Ectodermal cell (in vitro differentiated cells): ENCODE data around the gene ANGPT4.

Experiments
- H3K27ac ChIP-seq: 2 replicates; pipeline ENCODE4 v1.7.0; 2013; ENCODE audit warnings: mild to moderate bottlenecking, low read depth, low read length; ENCODE audit not compliant: insufficient read depth, poor library complexity, severe bottlenecking
- H3K27me3 ChIP-seq: 2 replicates; pipeline ENCODE4 v1.7.0; 2013; ENCODE audit warnings: mild to moderate bottlenecking, low read length; ENCODE audit not compliant: insufficient read depth, control insufficient read depth, poor library complexity, severe bottlenecking
- H3K36me3 ChIP-seq: one replicate; pipeline ENCODE4 v1.7.0; 2013; ENCODE audit warnings: low read length; ENCODE audit not compliant: control insufficient read depth, insufficient read depth
- H3K4me1 ChIP-seq: one replicate; pipeline ENCODE4 v1.7.0; 2013; ENCODE audit warnings: low read length; ENCODE audit not compliant: control insufficient read depth, insufficient read depth
- H3K4me3 ChIP-seq: 2 replicates; pipeline ENCODE4 v1.7.0; 2013; ENCODE audit warnings: low read depth, low read length, control low read depth; ENCODE audit not compliant: insufficient read depth
- H3K9me3 ChIP-seq: 2 replicates; pipeline ENCODE4 v1.7.0; 2013; ENCODE audit warnings: mild to moderate bottlenecking, low read length, moderate library complexity; ENCODE audit not compliant: control insufficient read depth
- WGBS, 2 experiments: methylation state at CpG; one replicate each; pipeline ENCODE4 v1.1.7; 2013; ENCODE audit warnings: missing lambda C conversion rate in 2 of 2; 5-methylcytosine and 5-hydroxymethylcytosine counted together

The ANGPT4 gene

DNA sequence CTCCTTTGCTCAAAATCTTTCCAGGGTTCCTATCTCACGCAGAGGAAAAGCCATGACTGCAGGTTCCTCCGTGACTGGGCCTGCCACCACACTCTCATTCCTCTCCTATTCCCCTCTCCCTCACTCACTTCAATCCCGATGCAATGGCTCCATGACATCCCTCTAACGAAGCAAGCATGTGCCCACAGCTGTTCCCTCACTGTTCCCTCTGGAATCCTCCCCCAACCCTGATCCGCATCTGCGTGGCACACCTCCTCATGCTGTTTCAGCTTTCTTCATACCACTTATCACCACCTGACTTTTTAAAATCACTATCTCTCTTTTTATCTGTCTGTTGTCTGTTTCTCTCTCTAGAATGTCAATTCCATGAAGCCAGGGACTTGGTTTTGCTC lies 25.5 kb downstream of the ANGPT4 start:
- H3K27me3 ChIP-seq: peaks cover under 1% of the 10 kb centered on the region
- WGBS, 2 experiments: 89 to 91% methylated on average over 6 of the region's 6 CpGs
- no peak overlapping the region for H3K27ac ChIP-seq
- H3K9me3 ChIP-seq: no peaks in the 10 kb centered on the region
- no peaks in the 10 kb centered on the region for H3K36me3 ChIP-seq
- no peaks in the 10 kb centered on the region for H3K4me1 ChIP-seq
- no peak overlapping the region for H3K4me3 ChIP-seq

DNA sequence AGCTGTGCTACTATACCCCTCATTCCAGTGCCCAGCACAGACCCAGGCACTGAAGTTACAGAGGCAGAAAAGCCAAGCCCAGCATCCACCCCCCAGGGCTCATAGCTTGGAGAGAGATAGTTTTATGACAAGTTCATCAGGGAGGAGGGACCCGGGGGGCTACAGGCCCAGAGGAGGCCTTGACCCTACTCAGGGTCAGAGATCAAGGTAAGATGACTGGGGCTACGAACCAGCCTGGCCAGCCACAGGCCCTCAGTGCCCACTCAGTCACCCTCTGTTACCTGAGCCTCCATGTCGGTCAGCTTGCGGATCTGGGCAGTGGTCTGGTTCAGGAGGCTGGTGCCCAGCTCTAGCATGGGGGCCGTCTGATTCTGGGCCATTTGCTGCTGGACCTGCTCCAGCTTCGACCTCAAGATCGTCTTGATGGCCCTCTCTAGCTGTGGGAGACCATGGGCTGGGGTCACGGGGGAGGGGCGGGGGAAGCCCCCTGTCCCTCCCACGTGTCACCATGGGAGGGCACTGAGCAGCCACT lies 26.1 kb downstream of the ANGPT4 start:
- WGBS, 2 experiments: 86 to 90% methylated on average over 10 of the region's 10 CpGs
- H3K27ac ChIP-seq: no peak overlapping the region
- no peak overlapping the region for H3K4me3 ChIP-seq
- peaks cover 5% of the 10 kb centered on the region for H3K27me3 ChIP-seq
- no peaks in the 10 kb centered on the region for H3K9me3 ChIP-seq
- H3K36me3 ChIP-seq: no peaks in the 10 kb centered on the region
- no peaks in the 10 kb centered on the region for H3K4me1 ChIP-seq

DNA sequence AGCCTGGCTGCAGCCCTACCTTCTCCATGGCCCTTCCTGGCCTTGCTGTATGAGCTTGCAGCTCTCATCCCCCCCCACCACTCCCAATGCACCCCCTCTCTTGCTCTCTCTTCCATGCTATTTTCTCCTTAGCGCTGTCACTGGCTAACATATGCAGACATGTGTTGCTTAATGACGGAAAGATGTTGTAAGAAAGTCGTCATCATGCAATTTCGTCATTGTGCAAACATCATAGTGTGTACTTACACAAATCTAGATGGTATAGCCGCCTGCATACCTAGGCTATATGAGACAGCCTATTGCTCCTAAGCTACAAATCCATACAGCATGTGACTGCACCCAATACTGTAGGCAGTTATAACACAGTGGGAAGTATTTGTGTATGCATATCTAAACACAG lies 27.0 kb downstream of the ANGPT4 start:
- no peaks in the 10 kb centered on the region for H3K36me3 ChIP-seq

DNA sequence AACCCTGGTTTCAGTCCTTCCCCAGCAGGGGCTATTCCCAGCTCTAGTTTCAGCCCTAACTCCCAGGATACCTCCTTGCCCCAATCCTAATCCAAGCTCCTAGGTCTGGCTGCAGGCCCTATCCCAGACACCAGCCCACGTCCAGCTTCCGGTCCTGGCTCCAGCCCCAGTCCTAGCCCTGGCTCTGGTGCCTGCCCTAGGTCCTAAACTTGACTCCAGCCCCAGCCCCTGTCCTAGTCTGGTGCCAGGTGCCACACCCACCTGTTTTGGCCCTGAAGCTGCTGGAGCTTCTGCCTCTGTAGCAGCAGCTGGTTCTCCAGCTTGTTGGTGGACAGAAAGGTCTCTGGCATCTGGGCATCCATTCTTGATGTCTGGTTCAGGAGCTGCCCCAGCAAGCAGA lies 28.1 kb downstream of the ANGPT4 start:
- Histone ChIP-seq H3K9me3 (no peaks in the 10 kb centered on the region), H3K36me3 (no peaks in the 10 kb centered on the region), H3K27ac (no peak overlapping the region), H3K4me1 (no peaks in the 10 kb centered on the region), H3K27me3 (peaks cover 14% of the 10 kb centered on the region), H3K4me3 (no peak overlapping the region)
- 84 to 89% methylated on average over 2 of the region's 2 CpGs for WGBS, 2 experiments

More for the DNA sequence above, 27.0 kb downstream of the ANGPT4 start:
- peaks cover 10% of the 10 kb centered on the region for H3K27me3 ChIP-seq
- H3K4me3 ChIP-seq: no peak overlapping the region
- no peak overlapping the region for H3K27ac ChIP-seq
- 91 to 97% methylated on average over 5 of the region's 5 CpGs for WGBS, 2 experiments
- no peaks in the 10 kb centered on the region for H3K9me3 ChIP-seq
- no peaks in the 10 kb centered on the region for H3K4me1 ChIP-seq

DNA sequence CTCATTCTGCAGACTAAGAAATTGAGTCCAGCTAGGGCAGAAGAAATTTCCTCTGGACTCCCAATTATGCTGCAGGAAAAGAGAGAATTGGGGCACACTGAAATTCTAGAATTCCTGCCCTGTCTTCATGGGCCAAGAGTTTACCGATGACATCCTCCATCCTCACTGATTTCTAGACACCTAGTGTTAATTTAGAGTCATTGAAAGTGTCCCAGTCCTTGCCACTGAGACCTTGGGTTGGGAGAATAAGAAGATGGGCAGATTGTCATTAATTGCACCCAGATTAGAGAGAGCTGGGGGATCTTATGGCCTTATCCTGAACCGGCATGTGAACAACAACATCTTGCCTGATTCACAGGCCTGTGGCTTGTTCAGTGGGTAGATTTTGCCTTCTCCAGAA lies 29.0 kb downstream of the ANGPT4 start:
- Histone ChIP-seq H3K27me3 (peaks cover 14% of the 10 kb centered on the region), H3K4me1 (no peaks in the 10 kb centered on the region), H3K27ac (no peak overlapping the region), H3K36me3 (no peaks in the 10 kb centered on the region), H3K9me3 (no peaks in the 10 kb centered on the region), H3K4me3 (no peak overlapping the region)
- 92 to 94% methylated on average over 2 of the region's 2 CpGs for WGBS, 2 experiments

DNA sequence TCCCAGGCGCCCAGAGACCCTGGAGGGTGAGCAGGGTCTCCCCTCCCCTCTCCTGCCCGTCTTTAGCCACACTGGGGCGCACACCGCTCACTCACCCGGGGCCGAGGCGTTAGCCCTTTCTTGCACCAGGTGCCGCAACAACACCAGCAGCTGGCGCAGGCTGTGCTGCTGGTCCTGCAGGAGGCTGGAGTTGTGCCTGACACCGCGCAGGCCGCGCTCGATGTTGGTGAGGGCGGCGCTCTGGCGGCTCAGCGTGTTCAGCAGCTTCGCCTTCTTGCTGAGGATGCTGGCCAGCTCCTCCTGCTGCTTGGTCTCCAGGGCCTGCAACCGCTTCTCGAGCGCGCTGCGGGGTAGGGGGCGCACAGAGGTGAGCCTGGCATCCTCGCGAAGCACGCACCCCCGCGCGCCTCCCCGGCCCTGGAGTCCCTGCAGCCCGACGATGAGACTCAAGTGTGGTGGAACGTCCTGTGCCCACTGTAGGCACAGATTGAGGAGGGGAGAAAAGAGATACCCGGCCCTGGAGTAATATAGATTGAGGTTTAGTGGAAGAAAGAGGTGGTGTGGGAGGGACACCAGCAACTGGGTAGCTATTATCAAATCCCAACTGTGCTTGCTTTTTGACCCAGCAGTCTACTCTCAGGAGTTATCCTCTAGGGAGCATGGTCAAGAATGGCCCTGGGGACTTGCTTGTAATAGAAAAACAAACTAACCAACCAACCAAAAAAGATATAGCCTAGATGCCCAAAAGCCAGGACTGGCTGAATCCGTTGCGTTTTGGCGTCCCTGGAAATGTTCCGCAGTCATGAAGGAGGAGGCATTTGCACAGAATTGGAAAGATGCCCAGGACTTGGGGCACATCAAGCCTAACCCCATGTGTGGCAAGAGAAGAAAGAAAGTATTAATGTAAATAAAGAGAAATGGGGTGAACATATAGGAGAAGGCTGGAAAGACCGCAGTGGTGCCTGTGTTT lies 30.9 kb downstream of the ANGPT4 start:
- Histone ChIP-seq H3K4me1 (no peaks in the 10 kb centered on the region), H3K9me3 (no peaks in the 10 kb centered on the region), H3K4me3 (no peak overlapping the region), H3K27ac (no peak overlapping the region), H3K36me3 (no peaks in the 10 kb centered on the region), H3K27me3 (peaks cover 14% of the 10 kb centered on the region)
- WGBS, 2 experiments: 15 to 16% methylated on average over 41 of the region's 41 CpGs

DNA sequence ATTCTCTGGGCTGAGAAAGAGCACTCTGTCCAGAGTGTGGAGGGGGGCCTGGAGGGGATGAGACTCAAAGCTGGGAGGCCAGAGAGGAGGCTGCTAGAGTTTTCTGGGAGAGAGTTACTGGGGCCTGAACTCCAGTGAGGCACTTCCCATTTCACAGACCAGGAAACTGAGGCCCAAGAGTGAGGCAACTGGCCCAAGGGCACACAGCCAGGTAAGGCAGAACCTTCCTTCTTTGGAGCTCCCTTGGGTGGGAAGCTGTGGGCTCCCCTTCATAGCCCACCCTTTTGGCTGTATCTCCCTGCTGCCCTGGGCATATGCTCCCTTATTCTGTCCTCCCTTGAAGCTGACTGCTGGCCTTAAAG lies 34.4 kb downstream of the ANGPT4 start:
- no peaks in the 10 kb centered on the region for H3K36me3 ChIP-seq
- no peak overlapping the region for H3K4me3 ChIP-seq
- H3K9me3 ChIP-seq: no peaks in the 10 kb centered on the region
- H3K27me3 ChIP-seq: peaks cover 14% of the 10 kb centered on the region
- no peak overlapping the region for H3K27ac ChIP-seq
- no peaks in the 10 kb centered on the region for H3K4me1 ChIP-seq

DNA sequence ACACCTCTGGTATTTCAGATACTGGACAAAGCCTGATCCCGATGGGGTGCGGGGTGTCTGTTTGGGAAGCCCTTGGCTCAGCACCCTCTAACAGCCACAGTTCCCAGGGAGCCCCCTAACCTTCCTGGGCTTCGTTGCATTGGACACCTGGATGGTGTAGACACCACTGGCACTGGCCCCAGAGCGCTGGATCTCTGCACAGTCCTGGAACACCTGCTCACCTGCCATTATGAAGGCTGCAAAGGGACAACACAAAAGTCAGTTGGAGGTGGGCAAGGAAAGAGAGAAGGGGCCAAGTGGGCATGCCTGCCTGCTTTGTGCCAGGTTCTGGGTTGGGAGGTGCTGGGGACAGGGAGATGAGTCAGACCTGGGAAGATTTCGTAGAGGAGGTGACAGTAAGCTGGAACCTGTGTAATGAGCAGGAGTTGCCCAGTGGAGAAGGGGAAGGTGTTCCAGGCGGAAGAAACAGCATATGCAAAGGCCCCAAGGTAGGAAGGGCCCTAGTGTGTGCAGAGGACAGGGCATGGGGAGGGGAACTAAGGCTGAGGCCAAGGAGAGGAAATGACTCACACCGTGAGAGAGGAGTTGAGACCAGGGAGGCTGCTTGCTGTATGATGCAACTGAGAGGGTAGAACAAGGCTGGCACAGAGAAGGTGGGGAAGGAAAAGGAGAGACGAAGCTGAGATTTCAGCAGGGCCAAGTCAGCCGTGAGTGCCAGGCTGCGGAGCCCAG lies 34.9 kb downstream of the ANGPT4 start:
- H3K36me3 ChIP-seq: no peaks in the 10 kb centered on the region
- no peaks in the 10 kb centered on the region for H3K9me3 ChIP-seq
- H3K4me3 ChIP-seq: no peak overlapping the region
- H3K27ac ChIP-seq: no peak overlapping the region
- H3K27me3 ChIP-seq: peaks cover 14% of the 10 kb centered on the region
- no peaks in the 10 kb centered on the region for H3K4me1 ChIP-seq
- 79 to 82% methylated on average over 10 of the region's 10 CpGs for WGBS, 2 experiments

DNA sequence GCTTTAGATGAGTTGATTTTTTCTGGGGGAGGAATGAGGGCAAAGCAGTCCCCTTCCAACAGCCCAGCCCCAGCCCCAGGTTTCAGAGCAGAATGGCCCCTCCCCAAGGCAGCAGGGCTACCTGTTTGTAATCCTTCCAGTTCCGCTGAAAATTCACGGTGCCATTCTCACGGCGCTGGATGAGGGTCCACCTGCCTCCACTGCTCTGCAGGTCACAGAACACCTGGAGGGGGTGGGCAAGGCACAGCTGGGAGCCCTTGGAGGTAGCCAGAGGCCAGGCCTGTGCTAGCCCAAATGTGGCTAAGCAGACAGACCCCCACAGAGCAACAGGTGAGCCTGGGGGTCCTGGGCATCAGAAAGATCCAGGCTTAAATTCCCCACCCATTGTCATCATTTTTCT lies 36.5 kb downstream of the ANGPT4 start:
- Histone ChIP-seq H3K4me1 (no peaks in the 10 kb centered on the region), H3K27ac (no peak overlapping the region)
- WGBS, 2 experiments: 77 to 83% methylated on average over 4 of the region's 4 CpGs

More for the DNA sequence above, 36.5 kb downstream of the ANGPT4 start:
- Histone ChIP-seq H3K9me3 (no peaks in the 10 kb centered on the region), H3K4me3 (no peak overlapping the region), H3K27me3 (peaks cover 9% of the 10 kb centered on the region), H3K36me3 (no peaks in the 10 kb centered on the region)
